ENCODE measurements around the gene SMIM24.
"Not testable (repeated sequence)": the region's sequence is repeated elsewhere in the genome, so short reads cannot be mapped to it uniquely, and the experiment has no call there.

Gene SMIM24
- long read RNA-seq, donor 1, transcript SMIM24-204 (2 exons, 660 nt): minor isoform, 27 of 362 reads
- long read RNA-seq, donor 1, transcript SMIM24-203 (3 exons, 820 nt): minor isoform, 54 of 362 reads
- long read RNA-seq, donor 1, transcript SMIM24-201 (4 exons, 1,329 nt): major isoform, 230 of 362 reads
- long read RNA-seq, donor 1, partial matches to known transcripts: 44 of 362 reads
- long read RNA-seq, donor 1, other reads (novel, unspliced or antisense): 7 of 362 reads
- long read RNA-seq, donor 2, transcript SMIM24-201 (4 exons, 1,329 nt): major isoform, 141 of 252 reads
- long read RNA-seq, donor 2, transcript SMIM24-204 (2 exons, 660 nt): minor isoform, 17 of 252 reads
- long read RNA-seq, donor 2, transcript SMIM24-203 (3 exons, 820 nt): minor isoform, 63 of 252 reads
- long read RNA-seq, donor 2, partial matches to known transcripts: 31 of 252 reads
- long read RNA-seq, donor 2, other reads (novel, unspliced or antisense): 0 of 252 reads
- long read RNA-seq, donor 3, transcript SMIM24-203 (3 exons, 820 nt): minor isoform, 31 of 164 reads
- long read RNA-seq, donor 3, transcript SMIM24-201 (4 exons, 1,329 nt): major isoform, 100 of 164 reads
- long read RNA-seq, donor 3, transcript SMIM24-204 (2 exons, 660 nt): minor isoform, 12 of 164 reads
- long read RNA-seq, donor 3, partial matches to known transcripts: 21 of 164 reads
- long read RNA-seq, donor 3, other reads (novel, unspliced or antisense): 0 of 164 reads
- long read RNA-seq, donor 4, transcript SMIM24-204 (2 exons, 660 nt): minor isoform, 25 of 297 reads
- long read RNA-seq, donor 4, transcript SMIM24-203 (3 exons, 820 nt): minor isoform, 44 of 297 reads
- long read RNA-seq, donor 4, transcript SMIM24-201 (4 exons, 1,329 nt): major isoform, 184 of 297 reads
- long read RNA-seq, donor 4, partial matches to known transcripts: 37 of 297 reads
- long read RNA-seq, donor 4, other reads (novel, unspliced or antisense): 7 of 297 reads
- long read RNA-seq, donor 5, transcript SMIM24-201 (4 exons, 1,329 nt): major isoform, 182 of 235 reads
- long read RNA-seq, donor 5, transcript SMIM24-204 (2 exons, 660 nt): minor isoform, 12 of 235 reads
- long read RNA-seq, donor 5, transcript SMIM24-203 (3 exons, 820 nt): minor isoform, 31 of 235 reads
- long read RNA-seq, donor 5, partial matches to known transcripts: 10 of 235 reads
- long read RNA-seq, donor 5, other reads (novel, unspliced or antisense): 0 of 235 reads
- long read RNA-seq, donor 6, transcript SMIM24-201 (4 exons, 1,329 nt): major isoform, 232 of 537 reads
- long read RNA-seq, donor 6, transcript SMIM24-204 (2 exons, 660 nt): minor isoform, 40 of 537 reads
- long read RNA-seq, donor 6, transcript SMIM24-203 (3 exons, 820 nt): minor isoform, 97 of 537 reads
- long read RNA-seq, donor 6, partial matches to known transcripts: 160 of 537 reads
- long read RNA-seq, donor 6, other reads (novel, unspliced or antisense): 8 of 537 reads
- long read RNA-seq, donor 7: 0 reads
- long read RNA-seq, donor 8, transcript SMIM24-201 (4 exons, 1,329 nt): major isoform, 203 of 313 reads
- long read RNA-seq, donor 8, transcript SMIM24-203 (3 exons, 820 nt): minor isoform, 62 of 313 reads
- long read RNA-seq, donor 8, transcript SMIM24-204 (2 exons, 660 nt): minor isoform, 18 of 313 reads
- long read RNA-seq, donor 8, partial matches to known transcripts: 30 of 313 reads
- long read RNA-seq, donor 8, other reads (novel, unspliced or antisense): 0 of 313 reads

DNA sequence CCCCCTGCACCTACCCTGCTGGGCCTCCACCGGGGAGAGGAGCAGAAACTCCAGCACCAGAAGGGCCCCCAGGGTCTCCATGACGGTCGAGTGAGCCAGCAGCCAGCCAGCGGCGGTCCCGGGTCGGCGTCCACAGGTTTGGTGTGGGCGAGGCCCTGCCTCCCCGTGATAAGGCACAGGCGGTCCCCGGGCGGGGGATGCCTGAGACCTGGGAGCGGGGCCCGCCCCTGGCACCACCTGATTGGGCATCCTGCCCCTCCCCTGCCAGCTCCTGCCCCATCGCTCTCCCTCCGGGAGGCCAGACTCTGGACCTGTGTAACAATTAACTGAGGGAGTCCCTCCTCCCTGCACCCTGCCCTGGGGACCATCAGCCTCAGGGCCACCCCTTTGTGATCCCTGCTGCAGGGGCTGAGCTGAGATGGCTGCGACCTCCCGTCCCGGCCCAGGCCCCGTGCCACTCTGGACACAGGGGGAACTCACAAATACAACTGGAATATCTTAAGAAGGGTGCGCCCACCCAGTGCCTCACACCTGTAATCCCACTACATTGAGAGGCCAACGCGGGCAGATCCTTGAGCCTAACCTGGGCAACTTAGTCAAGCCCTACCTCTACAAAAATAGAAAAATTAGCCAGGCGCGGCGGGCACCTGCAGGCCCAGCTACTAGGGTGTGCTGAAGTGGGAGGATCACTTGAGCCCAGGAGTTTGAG lies at the start of gene SMIM24:
TSS of gene SMIM24 (minus strand) at position 143 of the 709 bp plus-strand sequence. CDS start at position 81, 62 bp downstream.
- DNase-seq: no peak

DNA sequence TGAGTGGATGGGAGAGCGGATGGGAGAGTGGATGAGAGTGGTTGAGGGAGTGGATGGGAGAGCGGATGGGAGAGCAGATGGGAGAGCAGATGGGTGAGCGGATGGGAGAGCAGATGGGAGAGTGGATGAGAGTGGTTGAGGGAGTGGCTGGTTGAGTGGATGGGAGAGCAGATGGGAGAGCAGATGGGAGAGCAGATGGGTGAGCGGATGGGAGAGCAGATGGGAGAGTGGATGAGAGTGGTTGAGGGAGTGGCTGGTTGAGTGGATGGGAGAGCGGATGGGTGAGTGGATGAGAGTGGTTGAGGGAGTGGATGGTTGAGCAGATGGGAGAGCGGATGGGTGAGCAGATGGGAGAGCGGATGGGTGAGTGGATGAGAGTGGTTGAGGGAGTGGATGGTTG lies 49.0 kb upstream of the SMIM24 start:
- DNase-seq: not testable (repeated sequence)

GRCh38 chr19:3528539-3529211 lies 48.4 kb upstream of the SMIM24 start:
- no peak for DNase-seq

- DNase-seq: no peak
These were observed 47.8 kb upstream of the SMIM24 start for GRCh38 chr19:3528080-3528479.

GRCh38 chr19:3527238-3527910 lies 47.0 kb upstream of the SMIM24 start:
- DNase-seq: no peak

- DNase-seq: no peak
These were observed 46.3 kb upstream of the SMIM24 start for GRCh38 chr19:3526507-3527237.

GRCh38 chr19:3524904-3525451 lies 44.7 kb upstream of the SMIM24 start:
- DNase-seq: no peak

- DNase-seq: no peak
These were observed 43.9 kb upstream of the SMIM24 start for GRCh38 chr19:3524078-3524842.

DNA sequence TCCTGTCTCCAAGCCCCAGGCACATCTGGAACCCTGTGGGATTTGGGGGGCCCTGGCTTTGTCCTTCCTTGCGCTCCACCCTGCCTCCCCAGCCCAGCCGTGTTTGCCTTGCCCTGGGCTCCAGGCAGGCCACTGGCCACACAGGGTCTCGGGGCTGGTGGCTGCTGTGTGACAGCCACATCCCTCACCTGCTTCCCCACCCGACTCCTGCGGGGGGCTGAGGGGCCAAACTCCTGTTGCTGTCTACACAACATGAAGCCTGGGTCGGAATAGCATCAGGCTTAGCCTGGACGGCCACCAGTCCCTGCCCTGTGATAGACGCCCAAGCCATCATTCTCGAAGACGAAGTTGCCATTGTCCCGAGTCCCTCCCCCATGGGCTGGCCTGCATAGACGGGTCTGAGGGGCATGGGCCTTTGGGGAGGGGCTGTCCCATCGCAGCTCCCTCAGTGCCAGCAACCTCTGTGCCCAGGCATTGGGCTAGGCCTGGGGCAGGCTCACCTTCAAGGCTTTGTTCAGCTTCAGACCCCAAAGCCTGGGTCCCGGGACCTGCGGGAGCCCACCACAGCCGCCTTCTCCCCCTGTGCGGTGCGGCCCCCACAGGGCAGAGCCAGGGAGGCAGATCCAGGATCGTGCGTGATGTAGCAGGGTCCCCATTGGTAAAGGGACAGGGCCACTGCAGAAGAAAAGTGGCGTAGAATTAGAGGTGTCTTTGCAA lies 43.2 kb upstream of the SMIM24 start:
- DNase-seq: no peak

- no peak for DNase-seq
These were observed 42.4 kb upstream of the SMIM24 start for GRCh38 chr19:3522421-3523360.

DNA sequence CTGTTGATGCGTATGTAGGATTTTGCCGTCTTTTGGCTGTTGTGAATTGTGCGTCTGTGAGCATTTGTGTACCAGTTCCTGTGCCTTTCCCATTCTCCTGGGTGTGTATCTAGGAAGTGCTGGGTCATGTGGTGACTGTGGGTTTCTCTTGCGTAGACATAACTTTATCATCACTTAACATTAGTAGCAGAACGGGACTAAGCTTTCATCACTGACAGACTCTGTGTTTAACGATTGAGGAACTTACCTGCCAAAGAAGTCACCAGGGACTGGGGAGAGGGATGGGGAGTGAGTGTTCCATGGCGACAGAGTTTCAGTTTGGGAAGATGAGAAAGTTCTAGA lies 40.8 kb upstream of the SMIM24 start:
- DNase-seq: no peak

GRCh38 chr19:3520166-3521103 lies 40.1 kb upstream of the SMIM24 start:
- no peak for DNase-seq

DNA sequence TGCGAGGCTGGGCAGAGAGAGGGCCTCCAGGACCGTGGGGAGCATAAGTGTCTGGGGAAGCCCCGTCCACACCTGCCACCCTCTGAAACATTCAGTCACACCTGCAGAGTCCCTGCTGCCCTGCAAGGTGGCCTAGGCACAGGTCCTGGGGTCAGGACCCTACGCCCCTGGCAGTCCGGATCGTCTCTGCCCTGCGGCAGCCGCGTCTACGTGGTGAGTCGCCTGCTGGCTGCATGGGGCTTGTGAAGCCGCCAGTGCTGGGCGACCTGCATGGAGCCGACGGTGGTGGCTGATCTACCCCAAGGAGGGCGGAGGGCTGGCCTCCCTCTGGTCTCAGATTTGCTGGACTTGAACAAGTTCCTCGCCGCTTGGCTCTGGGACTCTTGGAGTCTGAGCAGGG lies 38.8 kb upstream of the SMIM24 start:
- DNase-seq: no peak

- no peak for DNase-seq
These were observed 38.3 kb upstream of the SMIM24 start for GRCh38 chr19:3518659-3519058.

- no peak for DNase-seq
These were observed 37.9 kb upstream of the SMIM24 start for GRCh38 chr19:3518255-3518654.

Measured in right kidney (tissue), 9 donors.